Measurements from ENCODE around the gene TMEM91.

TMEM91 gene

DNA sequence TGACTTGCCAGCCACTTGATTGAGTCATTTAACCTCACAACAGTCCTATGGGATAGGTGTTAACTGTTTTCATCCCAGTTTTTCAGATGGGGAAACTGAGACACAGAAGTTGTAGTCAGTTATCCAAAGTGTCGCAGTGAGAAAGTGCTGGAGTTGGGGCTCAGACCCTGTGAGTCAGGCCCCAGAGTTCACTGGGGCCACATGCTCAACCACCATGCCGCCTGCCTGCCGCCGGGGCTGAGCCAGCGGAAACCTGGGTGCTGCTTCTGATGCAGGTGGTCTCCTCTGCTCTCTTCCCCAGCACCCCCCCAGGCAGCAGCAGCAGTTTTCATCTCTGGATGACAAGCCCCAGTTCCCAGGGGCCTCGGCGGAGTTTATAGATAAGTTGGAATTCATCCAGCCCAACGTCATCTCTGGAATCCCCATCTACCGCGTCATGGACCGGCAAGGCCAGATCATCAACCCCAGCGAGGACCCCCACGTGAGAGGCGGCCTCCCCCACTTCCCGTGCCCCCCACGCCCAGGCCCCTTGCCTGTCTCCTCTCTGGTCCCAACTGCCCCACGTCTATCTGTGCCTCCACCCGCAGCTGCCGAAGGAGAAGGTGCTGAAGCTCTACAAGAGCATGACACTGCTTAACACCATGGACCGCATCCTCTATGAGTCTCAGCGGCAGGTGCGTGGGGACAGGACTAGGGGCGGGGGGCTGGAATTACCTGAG is 34.2 kb downstream of the TMEM91 start:
- no peak for DNase-seq

DNA sequence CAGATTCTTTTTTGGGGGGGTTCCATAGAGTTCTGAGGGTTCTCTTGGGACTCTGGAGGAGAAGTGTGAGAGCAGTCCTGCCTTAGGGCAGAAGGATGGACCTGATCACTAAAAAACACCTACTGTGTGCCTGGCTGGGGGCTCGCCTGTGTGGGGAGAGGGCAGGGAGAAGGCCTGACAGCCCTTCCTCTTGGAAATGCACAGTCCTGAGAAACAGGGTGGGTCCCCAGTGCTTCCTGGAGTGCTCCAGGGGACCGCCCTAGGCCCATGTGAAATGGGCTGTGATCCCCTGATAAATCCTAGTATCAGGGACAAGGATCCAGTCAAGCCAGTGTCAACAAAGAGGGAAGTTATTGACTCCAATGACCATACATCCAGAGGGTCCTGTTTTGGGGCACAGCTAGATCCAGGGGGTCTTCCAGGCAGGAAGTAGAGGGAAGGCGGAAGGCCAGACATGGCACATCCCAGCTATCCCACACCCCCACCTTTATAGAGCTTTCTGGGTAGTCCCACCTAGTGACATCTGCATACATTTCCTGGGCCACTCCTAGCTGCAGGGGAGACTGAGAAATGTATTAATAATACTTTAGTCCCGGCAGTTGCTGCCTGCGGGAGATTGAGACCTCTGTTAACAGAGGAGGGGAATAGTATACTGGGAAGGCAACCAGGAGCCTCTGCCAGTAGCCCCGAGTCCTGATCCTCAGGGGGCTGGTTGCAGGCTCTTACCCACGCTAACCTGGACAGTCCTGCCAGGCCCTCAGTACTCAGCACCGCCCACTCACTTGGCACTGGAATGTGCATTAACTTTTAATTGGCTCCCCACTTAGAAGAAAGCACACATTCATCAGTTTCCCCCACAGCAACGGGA is 35.0 kb downstream of the TMEM91 start:
- DNase-seq, result no peak

DNA sequence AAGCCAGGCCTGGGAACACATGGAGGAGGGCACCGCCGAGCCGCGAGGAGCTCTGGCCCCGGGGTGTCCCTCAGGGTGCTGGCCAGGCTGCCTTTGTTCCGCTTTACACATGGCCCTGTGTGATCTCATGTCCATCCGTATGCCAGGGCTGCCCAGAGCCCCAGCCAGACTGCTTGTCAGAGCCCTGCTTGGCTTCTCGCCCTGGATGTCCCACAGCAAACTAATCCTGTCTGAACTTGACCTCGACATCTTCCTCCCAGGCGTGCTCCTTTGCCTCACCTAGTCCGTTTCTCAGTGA is 35.6 kb downstream of the TMEM91 start:
- peak in 32 of 51 donors; percentile 0 to 80 (median 36) for DNase-seq

DNA sequence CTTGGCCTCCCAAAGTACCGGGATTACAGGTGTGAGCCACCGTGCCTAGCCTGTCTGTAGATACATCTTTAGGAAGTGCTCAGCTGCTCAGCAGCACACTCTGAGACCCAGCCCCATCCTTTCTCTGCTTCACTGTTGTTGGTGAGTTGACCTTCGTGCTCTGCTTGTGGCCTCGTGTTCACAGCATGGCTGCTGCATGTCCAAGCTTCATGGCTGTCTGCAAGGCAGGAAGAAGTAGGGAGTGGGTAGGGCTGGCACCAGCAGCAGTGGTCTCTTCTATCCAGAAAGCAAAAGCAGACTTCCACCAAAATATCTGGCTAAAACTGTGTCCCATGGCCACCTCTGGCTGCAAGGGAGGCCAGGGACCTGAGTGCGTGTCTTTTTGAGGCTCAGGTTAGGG is 36.6 kb downstream of the TMEM91 start:
- DNase-seq, result no peak

DNA sequence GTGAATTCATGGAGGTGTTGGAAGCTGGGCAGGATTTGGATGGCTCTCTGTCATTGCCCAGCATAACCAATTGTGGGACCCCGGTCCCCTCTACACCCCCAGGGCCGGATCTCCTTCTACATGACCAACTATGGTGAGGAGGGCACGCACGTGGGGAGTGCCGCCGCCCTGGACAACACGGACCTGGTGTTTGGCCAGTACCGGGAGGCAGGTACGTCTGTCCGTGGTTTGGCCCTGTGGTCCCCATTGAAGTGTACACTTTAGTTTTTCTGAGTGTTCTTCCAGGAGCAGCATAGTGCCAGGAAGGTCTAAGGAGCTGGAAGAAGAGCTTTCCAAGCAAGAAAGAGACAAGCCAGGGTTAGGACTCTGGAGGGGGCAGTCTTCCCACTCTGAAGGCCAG is 37.6 kb downstream of the TMEM91 start:
- DNase-seq, result no peak

DNA sequence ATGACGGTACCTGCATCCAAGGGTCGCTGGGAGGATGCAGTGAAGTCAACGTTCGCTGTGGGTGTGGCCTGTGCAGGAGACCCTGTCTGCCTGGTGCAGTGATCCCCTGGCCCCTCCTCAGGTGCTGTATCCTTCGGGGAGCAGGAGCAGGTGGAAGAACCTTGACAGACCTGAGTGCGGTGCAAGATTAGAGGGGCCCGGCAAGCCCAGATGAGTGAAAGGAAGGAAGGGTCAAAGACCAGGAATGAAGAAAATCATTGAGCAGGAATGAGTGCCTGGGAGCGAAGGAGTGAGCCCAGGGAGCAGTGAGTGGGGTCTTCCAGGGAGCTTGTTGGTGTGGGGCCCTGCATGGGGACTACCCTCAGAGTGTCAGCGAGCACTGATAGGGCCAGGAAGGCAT is 38.1 kb downstream of the TMEM91 start:
- DNase-seq, result no peak

DNA sequence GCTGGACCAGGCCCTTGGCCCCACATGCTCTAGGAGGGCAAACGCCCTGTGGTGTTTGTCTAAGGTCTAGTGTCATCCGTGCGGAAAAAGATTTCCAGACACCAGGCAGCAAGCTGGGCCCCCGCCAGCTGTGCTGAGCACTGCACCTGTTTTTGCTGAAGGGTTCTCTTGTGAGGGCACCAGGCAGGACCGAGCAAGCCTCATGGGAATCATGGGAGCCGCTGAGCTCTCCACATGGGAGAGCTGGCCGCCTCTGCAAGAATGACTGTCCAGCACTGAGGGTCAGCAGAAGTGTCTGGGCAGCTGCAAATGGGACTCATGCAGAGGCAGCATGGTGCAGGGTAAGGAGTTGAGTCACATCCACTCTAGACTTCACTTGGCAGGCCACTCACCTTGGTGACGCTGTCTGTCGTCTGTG is 38.8 kb downstream of the TMEM91 start:
- no peak for DNase-seq

DNA sequence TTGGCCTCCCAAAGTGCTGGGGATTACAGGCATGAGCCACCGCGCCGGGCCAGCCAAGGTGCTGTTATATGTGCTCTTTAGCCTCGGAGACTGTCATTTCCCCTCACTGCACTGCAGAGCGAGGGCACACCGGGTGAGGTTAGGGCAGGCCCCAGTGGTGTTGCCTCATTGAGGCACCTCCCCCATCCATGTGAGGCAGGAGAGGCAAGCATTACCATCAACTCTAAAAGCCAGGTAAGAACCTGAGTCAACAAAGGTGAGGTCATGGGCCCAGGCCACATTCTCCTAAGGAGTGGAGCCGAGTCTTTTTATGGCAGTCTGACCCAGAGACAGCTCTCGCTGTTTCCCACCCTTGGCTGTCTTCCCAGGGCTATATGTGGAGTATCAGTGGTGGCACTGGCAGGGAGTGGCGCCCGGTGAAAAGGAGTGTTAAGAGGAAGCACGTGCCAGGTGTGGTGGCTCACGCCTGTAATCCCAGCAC is 39.9 kb downstream of the TMEM91 start:
- DNase-seq, result no peak

DNA sequence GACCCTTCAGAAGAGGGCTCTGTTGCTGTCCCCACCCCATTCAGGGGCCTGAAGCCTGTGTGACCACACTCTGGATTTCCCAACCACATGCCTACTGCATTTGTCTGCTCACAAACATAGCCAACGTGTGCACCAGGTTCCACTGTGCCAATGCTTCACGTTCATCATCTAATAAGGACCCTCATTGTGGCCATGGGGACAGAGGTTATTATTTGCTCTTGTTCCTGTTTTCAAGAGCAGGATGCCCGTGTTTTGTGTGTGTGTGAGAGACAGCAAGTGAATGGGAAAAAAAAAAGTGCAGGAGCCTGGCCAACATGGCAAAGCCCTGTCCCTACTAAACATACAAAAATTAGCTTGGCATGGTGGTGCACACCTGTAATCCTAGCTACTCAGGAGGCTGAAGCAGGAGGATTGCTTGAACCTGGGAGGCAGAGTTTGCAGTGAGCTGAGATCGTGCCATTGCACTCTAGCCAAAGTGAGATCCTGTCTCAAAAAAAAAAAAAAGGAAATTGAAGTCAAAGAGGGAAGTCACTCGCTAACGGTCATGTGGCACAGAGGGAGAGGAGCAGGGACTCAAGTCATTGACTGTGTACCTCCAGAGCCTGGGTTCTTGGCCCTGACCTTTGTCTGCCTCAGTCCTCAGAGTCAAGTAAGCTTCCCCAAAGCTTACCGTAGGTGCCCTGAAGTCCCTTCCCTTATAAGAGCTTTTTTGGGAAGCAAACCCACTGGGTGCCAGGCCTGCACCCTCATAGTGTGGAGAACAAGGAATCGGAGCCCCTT is 44.0 kb downstream of the TMEM91 start:
- peak in 3 of 51 donors; percentile 9 to 13 (median 11) for DNase-seq

DNA sequence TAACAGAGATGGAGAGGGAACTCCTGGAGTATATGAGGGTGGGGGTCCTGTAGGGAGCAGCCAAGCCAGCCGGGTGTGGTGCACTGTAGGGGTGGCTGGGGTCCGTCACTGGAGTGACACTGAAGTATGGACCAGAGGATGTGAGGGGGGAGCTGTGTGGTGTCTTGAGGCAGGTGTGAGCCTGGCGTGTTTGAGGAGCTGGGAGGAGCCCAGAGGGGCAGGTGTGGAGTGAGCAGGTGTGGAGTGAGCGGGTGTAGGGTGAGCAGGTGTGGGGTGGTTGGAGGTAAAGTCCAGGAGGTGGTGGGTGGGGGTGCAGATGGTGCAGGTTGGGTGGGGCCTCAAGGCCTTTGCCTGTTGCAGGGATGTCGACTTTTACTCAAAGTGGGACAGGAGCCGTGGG is 45.0 kb downstream of the TMEM91 start:
- no peak for DNase-seq

DNA sequence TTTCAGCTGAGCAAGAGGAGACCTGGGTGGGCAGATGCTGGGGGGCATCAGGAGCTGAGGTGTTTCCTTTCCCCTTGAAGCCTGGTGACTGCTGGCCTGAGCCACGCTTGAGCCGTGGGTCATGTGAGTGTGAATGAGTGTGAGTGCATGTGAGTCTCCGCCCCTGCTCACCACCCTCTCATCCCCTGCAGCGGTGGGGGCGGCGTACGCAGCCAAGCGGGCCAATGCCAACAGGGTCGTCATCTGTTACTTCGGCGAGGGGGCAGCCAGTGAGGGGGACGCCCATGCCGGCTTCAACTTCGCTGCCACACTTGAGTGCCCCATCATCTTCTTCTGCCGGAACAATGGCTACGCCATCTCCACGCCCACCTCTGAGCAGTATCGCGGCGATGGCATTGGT is 45.6 kb downstream of the TMEM91 start:
- no peak for DNase-seq

DNA sequence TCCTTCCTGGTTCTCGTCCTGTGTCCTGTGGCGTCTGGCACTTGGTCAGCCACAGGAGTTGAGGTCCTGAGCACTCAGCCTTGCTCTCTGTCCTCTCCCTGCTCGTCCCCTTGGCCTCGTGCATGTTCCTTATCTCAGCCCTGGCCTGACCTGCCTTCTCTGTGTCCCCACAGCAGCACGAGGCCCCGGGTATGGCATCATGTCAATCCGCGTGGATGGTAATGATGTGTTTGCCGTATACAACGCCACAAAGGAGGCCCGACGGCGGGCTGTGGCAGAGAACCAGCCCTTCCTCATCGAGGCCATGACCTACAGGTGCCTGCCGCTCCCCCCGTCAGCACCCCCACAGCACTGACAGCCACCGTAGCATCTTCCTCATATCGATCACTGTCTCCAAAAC is 46.1 kb downstream of the TMEM91 start:
- no peak for DNase-seq

DNA sequence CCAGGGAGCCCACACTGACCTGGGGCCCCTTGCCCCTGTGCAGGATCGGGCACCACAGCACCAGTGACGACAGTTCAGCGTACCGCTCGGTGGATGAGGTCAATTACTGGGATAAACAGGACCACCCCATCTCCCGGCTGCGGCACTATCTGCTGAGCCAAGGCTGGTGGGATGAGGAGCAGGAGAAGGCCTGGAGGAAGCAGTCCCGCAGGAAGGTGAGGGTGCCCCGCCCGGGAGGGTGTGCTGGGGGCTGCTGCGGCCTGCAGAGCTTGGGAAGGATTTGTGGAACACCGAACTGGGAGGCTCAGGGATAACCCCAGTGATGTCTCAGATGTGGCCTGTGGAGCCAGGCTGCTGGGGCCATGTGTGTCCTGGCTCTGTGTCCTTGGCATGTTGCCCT is 46.6 kb downstream of the TMEM91 start:
- no peak for DNase-seq

DNA sequence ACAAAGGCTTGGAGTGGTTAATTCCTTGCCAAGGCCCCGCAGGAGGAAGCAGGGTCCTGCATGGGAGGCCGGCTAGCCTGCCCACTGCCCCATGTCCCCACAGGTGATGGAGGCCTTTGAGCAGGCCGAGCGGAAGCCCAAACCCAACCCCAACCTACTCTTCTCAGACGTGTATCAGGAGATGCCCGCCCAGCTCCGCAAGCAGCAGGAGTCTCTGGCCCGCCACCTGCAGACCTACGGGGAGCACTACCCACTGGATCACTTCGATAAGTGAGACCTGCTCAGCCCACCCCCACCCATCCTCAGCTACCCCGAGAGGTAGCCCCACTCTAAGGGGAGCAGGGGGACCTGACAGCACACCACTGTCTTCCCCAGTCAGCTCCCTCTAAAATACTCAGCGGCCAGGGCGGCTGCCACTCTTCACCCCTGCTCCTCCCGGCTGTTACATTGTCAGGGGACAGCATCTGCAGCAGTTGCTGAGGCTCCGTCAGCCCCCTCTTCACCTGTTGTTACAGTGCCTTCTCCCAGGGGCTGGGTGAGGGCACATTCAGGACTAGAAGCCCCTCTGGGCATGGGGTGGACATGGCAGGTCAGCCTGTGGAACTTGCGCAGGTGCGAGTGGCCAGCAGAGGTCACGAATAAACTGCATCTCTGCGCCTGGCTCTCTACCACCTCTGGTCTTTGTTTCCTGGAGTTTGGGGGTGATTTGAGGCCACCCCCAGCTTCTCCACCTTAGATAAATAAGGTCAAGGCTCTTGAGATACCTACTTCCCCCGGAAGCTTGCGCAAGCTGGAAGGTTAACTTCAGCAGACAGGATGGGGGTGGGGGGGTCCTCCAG is 48.2 kb downstream of the TMEM91 start:
- no peak for DNase-seq

DNA sequence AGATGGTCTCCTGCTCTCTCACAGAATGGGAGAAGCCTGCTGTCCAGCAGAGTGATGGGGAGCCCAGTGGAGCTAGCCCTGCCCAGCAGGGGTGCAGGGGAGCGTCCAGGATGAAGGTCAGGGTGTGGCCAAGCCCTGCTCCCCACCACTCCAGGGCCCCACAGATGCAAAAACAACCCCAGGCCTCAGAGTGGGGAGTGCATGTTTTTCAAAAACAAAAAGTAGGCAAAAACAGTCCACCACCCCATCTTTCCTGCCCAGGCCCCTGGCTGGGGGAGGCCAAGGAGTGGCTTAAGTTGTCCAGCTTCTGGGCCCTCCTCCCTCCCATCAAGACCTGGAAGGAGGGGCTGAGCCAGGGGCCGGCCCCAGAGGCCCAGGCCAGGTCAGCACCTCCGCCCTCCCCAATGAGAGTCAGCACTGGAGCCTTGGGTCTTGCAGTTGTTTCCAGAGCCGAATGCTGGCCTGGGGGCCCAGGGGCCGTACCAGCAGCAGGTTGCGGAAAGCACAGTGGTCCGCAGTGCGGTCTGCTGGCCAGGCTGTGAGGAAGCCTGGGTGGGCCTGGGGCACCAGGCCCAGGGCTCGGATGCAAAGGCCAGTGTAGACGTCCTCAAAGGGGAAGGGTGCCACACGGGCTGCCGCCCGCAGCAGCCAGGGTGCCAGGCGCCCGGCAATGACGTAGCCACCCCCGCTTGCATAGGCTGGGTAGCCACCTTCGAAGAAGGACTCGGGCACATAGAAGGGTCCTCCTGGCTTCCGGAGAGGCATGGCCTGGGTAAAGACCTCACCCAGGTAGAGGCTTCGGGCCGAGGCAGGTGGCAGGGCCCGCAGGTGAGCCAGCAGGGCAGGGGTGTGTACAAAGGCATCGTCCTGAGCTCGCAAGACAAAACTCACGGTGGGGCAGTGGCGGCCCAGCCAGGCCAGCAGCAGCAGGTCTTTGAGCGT is 49.1 kb downstream of the TMEM91 start:
- no peak for DNase-seq

DNA sequence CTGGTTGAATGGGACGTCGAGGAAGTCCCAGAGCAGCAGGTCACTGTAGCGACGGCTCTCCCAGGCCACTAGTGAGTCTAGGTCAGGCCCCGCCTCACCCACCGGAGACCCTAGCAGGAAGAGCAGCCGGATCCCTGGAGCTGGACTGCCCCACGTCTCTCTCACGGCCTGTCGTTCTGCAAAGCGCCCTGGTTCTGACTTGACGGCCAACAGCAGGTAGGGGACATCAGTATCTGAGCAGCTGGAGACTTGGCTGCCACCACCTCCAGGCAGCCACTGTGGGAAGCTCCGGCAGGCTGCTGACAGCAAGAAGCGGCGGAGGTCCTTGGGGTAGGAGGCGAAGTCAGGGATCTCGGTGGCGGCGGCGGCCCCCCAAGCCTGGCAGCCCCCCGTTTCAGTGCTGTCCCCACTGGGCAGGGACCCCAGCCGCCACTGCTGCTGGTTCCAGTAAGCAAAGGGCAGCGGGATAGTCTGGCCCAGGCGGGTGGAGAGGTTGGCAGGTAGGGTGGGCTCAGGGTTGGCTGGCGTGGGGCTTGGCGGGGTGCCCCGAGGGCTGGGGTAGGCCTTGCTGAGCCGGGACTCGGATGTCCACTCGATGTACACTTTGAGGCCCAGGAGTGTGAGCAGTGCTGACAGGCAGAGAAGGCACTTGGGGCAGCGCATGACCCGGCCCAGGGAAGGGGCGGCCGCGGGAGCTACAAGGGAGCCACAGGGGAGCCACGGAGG is 49.9 kb downstream of the TMEM91 start:
- no peak for DNase-seq

DNA sequence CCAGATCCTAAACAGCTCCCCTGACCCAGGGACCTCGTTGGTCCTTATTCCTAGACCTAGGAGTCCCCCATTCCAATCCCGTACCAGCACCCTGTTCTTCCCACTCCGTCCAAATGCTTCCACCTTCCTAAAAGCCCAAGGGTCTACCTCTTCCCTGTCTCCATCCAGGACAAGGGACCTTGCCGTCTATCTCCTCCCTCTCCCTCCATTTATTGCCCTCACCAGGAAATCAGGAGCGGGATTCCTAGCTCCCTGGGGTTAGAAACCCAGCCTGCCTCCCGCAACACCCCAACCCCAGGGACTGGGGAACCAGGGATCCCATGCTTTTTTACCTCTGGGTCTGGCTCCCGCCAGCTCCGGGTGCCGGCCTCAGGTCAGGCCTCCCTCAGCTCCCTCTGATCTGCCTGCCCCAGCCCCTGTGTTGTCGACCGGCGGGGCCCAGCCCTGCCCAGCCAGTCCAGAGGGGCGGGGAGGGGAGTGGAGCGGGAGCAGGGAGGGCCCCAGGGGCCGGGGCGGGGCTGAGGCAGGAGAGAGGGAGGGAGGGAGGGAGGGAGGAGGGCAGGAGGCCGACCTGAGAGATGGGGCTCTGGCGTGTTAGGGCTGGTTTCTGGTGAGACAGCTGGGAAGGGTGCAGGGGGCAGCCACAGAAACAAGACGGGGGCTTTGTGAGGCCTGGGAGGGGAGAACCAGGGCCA is 50.8 kb downstream of the TMEM91 start, which contains the start of gene B3GNT8:
TSS of gene B3GNT8 (minus strand) at position 423 of the 695 bp plus-strand sequence. CDS start 596 bp downstream, outside the sequence.
- DNase-seq, result peak in 5 of 51 donors; percentile 1 to 31 (median 19)
